ENCODE results near the gene FYN.

DNA sequence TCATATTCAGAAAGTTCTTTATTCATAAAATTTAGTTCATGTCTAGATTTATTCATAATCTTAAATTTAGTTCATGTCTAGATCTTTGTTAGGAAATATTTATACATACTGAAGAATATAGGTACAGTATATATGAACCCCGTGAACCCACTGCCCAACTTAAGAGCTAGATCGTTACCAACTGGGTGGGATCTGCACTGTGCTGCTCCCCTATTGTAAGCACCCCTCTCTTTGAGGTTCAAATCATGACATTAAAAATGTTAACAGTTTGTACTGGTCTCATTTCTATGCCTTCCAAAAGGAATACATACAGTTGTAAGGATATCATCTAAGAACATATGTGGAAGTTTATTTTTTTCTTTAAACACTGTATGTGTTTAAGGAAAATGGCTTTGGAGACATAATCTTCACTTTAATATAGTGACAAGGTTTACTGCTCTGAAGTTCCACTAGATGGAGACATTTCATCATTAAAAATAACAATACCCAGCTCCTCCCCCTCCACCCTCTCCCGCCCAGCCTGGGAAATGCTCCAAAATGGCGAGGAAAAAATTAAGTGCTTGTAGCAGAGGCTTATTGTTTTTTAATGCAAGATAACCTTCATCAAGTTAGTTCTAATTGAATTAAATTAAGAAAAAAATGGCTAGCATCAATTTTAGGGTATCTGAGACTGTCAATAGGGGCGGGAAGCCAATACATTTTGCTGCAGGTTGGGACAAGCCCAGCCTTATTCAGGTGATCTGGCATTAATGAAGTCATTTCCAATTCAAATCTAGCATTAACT is 163.4 kb downstream of the FYN start:
- TF ChIP-seq, protein P1, sequence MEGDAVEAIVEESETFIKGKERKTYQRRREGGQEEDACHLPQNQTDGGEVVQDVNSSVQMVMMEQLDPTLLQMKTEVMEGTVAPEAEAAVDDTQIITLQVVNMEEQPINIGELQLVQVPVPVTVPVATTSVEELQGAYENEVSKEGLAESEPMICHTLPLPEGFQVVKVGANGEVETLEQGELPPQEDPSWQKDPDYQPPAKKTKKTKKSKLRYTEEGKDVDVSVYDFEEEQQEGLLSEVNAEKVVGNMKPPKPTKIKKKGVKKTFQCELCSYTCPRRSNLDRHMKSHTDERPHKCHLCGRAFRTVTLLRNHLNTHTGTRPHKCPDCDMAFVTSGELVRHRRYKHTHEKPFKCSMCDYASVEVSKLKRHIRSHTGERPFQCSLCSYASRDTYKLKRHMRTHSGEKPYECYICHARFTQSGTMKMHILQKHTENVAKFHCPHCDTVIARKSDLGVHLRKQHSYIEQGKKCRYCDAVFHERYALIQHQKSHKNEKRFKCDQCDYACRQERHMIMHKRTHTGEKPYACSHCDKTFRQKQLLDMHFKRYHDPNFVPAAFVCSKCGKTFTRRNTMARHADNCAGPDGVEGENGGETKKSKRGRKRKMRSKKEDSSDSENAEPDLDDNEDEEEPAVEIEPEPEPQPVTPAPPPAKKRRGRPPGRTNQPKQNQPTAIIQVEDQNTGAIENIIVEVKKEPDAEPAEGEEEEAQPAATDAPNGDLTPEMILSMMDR (conservative IDR thresholded peaks at IDR 0.05; ENCODE audit: low read depth, low read length): peak; percentile 76
- no peak for TF ChIP-seq EZH2 (IDR thresholded peaks at IDR 0.05; ENCODE audit: borderline replicate concordance, low read depth, low read length, poor library complexity, severe bottlenecking)
